NCI-H345 treated with DMSO at 0.1 percent for 48 hours (cell line): ENCODE measurements around the gene YEATS4.

Experiments used
- DNase-seq: peaks from one replicate; lab custom pipeline; 2025; ENCODE audit not compliant: unreplicated experiment; lab: John Stamatoyannopoulos, UW

Gene YEATS4

GRCh38 chr12:69389831-69390230 is 30.3 kb downstream of the YEATS4 start:
- DNase-seq, result no peak

- no peak for DNase-seq
These were observed 32.8 kb downstream of the YEATS4 start for GRCh38 chr12:69392179-69392928.

GRCh38 chr12:69396041-69396440 is 36.5 kb downstream of the YEATS4 start:
- DNase-seq, result no peak

- DNase-seq, result no peak
These were observed 37.4 kb downstream of the YEATS4 start for GRCh38 chr12:69396963-69397362.

GRCh38 chr12:69397978-69398377 is 38.4 kb downstream of the YEATS4 start:
- DNase-seq, result no peak

GRCh38 chr12:69401940-69402339 is 42.4 kb downstream of the YEATS4 start:
- DNase-seq, result no peak

GRCh38 chr12:69404851-69405565 is 45.5 kb downstream of the YEATS4 start:
- no peak for DNase-seq

- DNase-seq, result no peak
These were observed 46.0 kb downstream of the YEATS4 start for GRCh38 chr12:69405566-69405865.

- no peak for DNase-seq
These were observed 46.7 kb downstream of the YEATS4 start for GRCh38 chr12:69406217-69406616.

GRCh38 chr12:69410571-69410970 is 51.0 kb downstream of the YEATS4 start:
- DNase-seq, result no peak

- DNase-seq, result no peak
These were observed 53.1 kb downstream of the YEATS4 start for GRCh38 chr12:69412655-69413054.

- no peak for DNase-seq
These were observed 56.1 kb downstream of the YEATS4 start for GRCh38 chr12:69415471-69416275.

GRCh38 chr12:69417231-69417630 is 57.7 kb downstream of the YEATS4 start:
- DNase-seq, result no peak

- DNase-seq, result no peak
These were observed 58.2 kb downstream of the YEATS4 start for GRCh38 chr12:69417741-69418167.

GRCh38 chr12:69419701-69420100 is 60.2 kb downstream of the YEATS4 start:
- no peak for DNase-seq

- no peak for DNase-seq
These were observed 62.0 kb downstream of the YEATS4 start for GRCh38 chr12:69421548-69421947.

- no peak for DNase-seq
These were observed 63.7 kb downstream of the YEATS4 start for GRCh38 chr12:69423037-69423905.

GRCh38 chr12:69425417-69425816 is 65.9 kb downstream of the YEATS4 start:
- no peak for DNase-seq

GRCh38 chr12:69428351-69429073 is 69.0 kb downstream of the YEATS4 start:
- DNase-seq, result no peak

GRCh38 chr12:69430942-69431590 is 71.5 kb downstream of the YEATS4 start:
- no peak for DNase-seq
